HG03175 (cell line): ENCODE results near the gene TMEM132D.

ENCODE experiments used
- ATAC-seq: cut with Tn5 transposase; IDR thresholded peaks from one replicate; pipeline ENCODE4 v1.9.1; 2021; ENCODE audit warnings: mild to moderate bottlenecking, moderate library complexity; ENCODE audit not compliant: unreplicated experiment

Gene TMEM132D

DNA sequence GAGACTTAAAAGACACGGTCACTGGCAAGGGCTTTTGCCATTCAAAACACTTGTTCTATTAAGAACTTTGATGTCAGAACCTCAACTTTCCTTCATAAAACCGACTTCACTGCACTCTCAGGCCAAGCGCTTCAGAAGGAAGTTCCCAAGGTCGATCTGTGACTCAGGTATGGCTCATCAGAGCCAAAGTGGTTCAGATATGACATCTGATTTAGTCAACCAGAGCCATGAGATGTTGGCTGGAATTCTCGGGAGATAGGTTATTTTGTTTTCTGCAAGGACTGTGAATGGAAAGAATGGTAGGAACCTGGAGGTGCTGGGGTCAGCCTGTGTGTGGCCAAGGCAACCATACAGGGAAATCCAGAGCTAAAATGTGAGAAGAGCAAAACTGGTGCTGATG lies 604.9 kb downstream of the TMEM132D start:
- no peak for ATAC-seq

DNA sequence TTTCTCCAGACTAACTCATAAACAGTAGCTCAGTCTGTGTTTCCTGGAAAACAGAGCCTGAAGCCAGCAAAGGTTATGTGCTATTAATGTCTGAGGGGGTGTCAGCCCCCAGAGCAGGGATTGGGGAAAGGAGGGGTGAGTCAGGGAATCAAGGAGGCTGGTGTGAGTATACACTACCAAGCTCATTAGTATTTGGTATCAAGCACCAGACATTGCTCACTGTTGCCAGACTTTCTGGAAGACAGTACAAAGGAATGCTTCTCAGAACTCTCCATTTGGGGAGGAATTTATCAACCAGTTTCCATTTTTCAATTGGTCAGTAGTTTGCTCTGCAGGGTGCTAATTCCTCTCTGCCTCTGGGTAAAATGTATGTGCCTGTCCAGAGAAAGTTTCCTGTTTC lies 607.2 kb downstream of the TMEM132D start:
- ATAC-seq = no peak

DNA sequence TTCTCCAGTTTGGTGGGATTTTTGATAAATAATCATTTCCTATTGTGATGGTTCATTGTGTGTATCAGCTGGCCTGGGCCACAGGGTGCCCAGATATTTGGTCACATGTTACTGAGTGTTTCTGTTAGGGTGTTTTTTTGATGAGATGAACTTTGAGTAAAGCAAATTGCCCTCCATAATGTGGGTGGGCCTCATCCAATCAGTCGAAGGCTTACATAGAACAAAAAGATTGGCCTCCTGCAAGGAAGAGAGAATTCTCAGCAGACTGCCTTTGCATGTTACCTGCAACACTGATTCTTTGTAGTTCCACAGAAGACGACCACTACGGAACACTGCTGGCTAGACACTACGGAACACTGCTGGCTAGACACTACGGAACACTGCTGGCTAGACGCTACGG lies 609.0 kb downstream of the TMEM132D start:
- no peak for ATAC-seq

DNA sequence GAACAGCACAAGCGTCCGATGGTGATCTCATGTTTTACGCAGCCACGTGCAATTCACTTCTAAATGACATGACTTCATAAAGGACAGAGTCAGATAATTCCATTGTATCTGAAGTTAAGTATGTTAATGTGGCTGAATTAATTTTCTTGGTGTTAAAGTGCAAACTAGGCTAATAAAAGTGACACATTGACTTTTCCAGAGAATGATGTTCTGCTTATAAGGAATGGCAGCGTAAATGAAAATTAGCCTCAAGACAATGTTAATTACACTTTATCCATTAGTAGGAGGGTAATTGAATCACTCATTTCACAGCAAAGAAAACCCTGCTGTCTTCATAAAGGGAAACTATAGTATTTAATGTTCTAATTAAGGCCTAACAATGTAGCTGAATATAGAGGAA lies 624.1 kb downstream of the TMEM132D start:
- ATAC-seq = no peak

DNA sequence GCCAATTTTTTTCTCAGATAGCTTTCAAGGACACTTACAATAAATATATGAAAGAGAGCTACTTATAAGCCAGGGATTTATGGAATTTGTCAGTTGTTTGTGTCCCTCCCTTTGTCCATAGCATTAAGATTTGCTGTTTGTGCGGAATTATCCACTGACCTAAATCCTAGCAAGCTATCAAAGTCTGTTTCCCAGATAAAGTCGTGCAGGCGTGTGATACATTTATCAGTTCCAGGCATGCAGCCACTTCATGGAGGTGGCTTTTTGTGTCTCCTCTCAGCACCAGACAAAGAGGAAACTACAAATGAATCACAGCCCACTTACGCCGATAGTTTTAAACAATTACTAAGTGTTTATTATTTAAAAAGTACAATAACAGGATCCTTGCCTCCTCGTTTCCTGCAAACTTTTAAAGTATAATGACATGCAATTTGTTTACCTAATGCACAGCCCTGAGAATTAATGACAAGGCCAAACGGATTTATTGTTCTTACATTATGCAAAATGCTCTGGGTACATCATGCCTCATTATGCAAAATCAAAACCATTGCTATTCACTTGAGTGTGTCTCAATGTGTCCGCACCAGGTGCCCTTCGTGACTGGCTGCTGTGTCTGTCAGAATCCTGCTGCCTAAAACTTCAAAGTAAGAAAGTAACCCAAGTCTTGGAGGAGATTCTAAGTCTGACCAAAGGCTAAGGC lies 627.3 kb downstream of the TMEM132D start:
- ATAC-seq = no peak

DNA sequence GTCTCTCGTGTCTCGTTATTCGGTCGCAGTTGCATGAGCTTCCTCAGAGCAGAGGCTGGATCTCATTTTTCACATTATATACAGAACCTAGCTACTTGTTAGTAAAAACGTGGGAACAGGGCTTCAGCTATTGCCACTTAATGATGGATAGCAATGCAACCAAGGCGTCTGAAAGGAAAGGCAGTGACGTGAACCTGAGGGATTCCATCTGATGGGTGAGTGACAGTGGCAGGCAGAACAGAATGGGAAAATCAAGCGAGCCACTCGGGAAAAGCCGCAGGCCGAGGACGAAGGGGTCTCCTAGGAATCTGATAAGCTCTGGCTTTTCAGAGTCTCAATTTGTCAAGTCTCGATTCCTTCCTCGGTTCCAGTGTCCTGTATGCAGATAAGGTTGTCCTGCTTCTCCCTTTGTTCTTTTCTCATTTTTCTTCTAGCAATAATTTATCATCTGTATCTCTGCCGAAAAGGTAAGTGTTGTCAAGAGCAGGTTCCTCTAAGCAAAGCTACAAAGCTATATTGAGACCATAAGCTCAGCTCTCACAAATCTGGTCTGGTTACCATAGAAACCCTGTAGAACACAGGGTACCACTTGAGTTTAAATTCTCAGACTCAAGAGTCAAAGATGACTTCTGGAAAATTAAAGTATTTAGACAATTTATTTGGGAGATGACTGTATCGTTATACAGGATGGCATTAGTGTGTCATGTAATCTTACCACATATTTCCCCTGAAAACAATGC lies 633.9 kb downstream of the TMEM132D start:
- no peak for ATAC-seq

DNA sequence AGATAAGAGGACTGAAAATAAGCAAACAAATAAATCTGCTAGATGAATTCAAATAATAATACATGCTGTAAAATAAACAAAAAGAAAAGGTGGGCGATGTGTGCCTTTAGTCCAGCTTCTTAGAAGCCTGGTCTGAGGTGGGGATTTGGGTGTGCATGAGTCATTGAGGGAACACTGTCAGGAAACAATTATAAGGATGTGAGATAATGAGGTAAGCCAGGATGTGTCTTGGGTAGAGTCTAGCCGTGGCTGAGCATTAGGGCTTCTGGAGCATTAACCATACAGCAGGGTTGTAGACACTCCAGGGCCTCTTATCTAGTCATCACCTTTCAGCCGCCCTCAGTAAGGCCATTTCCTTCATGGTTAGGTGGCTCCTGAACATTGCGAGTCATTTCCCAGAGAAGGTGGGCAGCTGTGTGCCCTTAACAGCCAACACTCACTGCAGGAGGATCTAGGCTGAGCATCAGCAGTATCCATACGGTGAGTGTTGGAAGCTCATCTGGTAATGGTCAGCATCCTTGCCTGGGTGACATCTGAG lies 645.0 kb downstream of the TMEM132D start:
- no peak for ATAC-seq

DNA sequence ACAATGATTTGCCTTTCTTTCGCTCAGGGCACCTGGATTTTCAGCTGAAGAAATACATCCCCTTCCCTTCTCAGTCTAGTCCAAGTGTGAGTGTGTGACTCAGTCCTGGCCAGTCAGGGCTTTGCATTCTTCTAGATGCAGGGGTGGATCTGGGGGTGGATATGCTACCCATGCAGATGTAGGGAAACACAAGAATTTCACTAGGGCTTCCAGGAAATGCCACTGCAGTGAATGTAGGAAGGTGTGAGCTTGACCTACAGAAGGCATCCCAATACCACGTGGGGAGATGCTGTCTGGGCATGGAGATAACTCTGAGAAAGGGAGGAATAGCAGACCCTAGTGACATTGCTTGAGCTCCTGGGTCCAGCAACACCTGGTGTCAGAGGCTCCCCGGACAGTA lies 646.3 kb downstream of the TMEM132D start:
- ATAC-seq = no peak

DNA sequence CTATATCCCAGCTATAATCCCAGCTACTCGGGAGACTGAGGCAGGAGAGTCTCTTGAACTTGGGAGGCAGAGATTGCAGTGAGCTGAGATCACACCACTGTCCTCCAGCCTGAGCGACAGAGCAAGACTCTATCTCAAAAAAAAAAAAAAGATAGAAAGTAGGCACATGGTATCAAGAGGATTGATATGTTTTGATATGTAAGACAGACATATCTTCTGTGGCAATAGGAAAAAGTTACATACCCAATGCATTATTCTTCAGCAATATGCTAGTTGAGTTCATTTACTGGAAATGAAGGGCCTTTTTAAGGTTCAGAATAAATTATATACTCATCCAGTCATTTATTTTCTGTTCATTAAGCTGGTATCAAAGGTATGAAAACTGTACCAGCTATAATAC lies 657.2 kb downstream of the TMEM132D start:
- ATAC-seq = no peak

DNA sequence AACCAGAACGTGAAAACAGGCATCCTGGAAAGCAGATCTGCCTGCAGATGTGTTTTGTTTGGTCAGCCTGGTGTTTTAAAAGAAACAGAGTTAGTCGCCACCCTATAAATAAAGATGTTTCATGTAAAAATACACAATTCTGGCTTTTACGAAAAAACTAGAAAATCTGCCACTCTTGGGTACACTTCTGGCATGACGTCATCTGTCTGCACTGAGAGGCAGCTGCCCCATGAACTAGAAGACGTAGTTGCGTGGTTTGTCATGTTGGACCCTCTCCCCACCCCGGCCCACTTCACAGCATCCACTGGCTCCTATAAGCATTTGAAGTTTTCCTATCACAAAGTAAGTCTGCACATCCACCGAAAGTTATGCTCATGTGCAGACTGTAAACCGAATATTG lies 658.1 kb downstream of the TMEM132D start:
- no peak for ATAC-seq

DNA sequence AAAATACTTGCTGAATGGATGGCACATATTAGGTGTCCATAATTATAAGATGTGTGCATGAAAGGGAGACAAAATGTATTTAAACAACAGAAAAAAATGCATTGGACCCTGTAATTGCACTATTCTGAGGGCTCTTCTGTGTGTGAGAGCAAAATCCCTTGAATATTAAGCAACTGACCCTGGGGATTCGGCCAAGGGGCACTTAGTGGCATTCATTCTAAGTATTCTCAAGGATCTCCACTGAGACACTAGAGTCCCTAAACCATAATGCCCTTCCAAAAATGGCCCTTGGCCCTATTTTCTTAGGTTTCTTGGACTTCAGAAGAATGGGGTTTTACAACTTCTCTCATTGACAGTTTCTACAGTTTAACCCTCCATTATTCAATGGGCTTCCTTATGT lies 662.0 kb downstream of the TMEM132D start:
- ATAC-seq = no peak

DNA sequence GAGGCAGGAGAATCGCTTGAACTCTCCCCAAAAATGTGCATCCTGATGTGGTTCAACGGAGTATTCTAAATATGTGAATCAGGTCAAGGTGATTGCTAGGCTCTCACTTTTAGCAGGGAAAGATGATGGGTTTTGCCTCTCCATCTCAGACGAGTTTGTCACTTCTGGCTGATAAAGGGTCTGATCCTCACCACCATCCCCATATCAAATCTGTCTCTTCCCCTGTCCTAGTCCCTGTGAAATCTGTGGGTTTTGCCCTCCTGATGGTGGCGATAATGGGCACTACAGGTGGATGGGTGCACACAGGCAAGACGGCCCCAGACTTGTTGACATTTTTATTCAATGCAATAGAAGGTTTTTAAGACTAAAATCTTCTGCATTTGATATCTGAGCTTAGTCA lies 665.9 kb downstream of the TMEM132D start:
- no peak for ATAC-seq

DNA sequence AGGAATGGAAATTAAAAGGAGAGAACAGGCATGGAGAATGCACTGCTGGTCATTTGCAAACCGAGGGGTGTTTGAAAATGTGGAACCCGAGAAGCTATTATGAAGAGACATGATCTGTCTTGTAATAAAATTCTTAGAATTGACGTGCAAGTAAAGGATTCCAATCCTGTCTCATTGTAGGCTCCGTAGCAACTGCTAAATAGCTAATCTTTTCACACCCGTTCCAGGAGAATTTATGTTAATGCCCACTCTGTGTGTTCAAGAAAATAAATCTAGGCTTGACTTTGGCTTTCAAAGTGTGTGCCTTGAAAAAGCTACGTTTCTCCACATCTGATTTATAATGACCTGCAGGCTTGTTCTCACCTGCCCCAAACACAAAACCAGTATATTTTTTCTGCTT lies 669.6 kb downstream of the TMEM132D start:
- ATAC-seq = no peak

DNA sequence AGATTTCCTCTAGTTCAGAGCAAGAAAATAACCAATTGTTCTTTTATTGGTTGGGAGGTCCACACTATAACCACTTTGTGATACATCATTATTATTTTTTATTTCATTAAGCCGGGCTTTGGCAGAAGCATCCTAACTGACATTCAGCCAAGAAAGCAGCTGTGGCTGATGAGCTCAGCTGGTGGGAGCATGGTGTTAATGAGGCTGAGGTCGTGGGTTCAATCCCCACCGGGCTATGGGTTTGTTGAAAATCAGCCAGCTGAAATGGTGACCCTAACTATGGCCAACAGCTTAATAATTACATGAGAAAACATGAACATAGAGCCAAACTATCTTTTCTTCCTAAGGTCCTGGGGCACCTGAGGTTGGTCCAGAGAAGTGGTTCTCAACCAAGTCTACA lies 672.3 kb downstream of the TMEM132D start:
- ATAC-seq = no peak

DNA sequence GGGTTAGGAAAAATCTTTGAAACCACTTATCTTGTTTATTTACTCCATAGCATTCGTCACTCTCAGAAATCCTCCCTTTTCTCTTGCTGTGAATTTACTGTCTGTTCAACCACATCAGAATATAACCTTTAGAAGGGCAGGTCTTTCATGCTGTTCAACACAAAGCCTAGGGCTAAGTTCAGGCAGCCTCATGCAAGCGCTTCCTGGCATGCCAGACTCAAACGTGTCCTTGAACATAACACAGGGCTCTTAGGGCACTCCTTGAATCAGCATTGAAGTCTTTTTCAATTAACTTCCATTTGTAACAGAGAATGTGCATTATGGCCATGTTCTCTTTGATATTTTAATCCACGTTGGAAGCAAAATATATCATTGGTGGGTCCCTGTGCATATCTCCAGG lies 672.8 kb downstream of the TMEM132D start:
- ATAC-seq = no peak

DNA sequence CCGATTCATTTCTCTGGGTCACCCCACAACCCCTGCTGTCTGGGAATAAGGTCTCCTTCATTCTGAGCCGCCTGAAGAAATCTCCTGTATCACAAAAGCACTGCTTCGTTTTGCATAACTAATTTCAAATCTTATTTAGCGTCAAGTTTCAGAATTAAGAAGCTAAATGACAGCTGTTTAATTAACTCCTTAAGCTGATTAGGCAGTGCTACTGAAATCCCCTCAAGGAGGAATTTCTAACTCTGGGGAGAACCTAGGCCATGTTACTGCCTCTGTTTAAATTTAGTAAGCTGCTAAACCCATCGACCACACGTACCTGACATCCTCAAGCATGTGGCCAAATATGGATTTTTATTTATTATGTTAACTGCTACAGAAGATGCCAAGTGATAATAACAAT lies 677.0 kb downstream of the TMEM132D start:
- ATAC-seq = no peak

DNA sequence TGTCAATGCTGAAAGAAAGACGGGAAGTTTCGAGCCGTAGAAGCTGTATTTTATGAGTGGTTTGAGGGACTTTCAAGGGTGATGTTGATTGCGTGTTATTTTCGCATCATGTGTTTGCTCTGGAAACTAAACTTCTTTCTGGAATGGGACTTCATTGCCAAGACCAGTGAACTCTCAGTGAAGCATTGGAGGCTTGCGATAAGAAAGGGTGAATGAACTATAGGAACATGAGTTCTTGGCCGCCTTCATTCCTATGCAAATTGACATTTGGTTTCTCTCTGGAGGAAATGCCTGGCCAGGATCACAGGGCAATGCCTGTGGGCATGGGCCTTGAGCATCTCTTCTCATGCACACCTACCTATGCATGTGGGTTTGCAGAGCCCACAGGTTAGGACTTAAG lies 677.8 kb downstream of the TMEM132D start:
- ATAC-seq = no peak

DNA sequence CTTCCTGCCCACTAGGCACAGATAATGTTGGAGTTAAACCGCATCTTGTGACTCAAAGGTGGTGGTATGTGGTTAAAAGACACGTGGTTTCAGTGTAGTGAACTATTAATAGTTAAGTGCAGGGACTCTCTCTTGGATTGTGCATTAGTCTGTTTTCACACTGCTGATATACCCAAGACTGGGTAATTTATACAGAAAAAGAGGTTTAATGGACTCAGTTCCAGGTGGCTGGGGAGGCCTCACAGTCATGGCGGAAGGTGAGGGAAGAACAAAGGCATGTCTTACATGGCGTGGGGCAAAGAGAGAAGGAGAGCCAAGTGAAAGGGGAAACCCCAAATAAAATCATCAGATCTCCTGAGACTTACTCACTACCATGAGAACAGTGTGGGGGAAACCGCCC lies 688.3 kb downstream of the TMEM132D start:
- ATAC-seq = no peak

DNA sequence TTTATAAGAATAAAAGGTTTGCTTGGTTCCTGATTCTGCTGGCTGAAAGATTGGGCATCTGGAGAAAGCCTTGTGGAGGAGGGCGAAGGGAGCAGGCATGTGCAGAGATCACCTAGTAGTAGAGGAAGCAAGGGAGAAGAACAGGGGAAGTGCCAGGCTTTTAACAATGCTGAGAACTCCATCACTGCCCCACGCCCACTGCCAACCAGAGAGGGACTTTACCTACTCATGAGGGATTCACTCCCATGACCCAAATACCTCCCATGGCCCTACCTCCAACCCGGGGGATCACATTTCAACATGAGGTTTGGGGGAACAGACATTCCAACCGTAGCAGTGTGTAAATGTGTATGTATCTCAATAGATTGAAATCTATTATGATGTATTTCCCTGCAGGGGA lies 690.3 kb downstream of the TMEM132D start:
- ATAC-seq = no peak

DNA sequence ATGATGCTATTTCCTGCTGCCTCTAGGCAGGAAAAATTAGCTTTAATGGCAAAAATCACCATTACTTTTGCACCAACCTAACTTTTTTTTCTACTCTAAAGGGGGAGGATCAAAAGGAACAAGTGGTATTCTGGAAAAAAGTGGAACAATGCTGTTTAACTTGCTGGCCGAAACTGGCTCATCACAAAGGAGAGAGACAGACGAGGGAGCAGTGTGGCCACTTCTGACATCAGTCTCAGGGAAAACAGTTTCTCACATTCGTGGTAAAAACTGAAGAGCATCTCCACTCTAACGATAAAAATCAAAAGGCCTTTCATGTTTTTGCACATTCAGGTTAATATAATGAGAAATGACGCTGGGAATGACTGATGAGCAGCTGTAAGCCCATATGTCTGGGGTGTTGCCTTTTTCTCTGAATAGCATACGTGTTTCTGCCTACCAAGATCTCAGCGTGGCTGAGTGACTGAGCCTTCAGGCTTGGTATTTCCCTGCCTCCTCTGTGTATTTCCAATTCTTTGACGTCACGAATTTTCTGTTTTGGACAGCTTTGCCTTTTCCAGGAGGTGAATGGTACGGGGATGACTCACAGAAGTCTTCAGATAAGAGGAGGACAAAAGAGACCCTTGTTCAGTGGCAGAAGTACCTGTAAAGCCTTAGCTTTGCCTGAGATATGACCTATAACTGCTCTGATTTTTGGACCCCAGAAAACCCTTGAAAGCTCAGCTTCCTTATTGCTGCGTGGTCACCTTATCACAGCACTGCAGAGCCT lies 691.8 kb downstream of the TMEM132D start:
- no peak for ATAC-seq

DNA sequence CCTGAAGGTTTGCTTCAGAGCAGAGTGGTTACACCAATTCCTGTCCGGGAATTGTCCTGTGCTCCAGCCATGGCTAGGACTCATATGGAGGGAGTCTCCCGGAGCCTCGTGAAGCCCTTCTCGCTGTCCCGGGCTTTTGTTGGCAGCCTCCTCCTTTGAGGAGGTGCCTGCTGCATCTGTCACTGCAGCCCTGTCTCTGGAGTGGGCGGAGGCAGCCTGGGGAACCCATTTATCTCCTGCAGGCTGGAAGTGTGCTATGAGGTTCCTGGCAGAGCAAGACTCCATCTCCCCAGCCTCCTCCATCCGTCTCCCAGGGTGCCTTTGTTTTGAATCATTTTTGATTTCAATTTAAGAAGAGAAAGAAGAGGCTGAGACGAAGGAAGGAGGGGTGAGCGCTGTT lies 695.3 kb downstream of the TMEM132D start:
- no peak for ATAC-seq

DNA sequence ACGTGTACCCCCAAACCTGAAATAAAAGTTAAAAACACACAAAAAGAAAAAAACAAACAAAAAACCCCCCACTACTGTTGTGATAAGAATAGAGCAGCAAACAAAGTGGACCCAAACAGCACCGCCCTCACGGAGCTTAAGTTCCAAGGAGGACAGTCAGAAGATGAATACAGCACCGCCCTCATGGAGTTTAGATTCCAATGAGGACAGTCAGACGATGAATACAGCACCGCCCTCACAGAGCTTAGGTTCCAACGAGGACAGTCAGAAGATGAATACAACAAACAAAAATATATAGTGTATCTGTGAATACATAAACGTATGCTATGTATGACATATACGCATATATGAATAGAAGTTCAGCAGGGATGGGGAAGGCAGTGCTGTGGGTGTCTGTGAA lies 696.7 kb downstream of the TMEM132D start:
- ATAC-seq = no peak
